HG02588 (cell line): ENCODE results near the gene METAP1.
"Not testable (repeated sequence)": the region's sequence is repeated elsewhere in the genome, so short reads cannot be mapped to it uniquely, and the experiment has no call there.

ENCODE experiments used
- ATAC-seq: cut with Tn5 transposase; IDR thresholded peaks from one replicate; pipeline ENCODE4 v1.9.1; 2021; ENCODE audit warnings: mild to moderate bottlenecking, moderate library complexity; ENCODE audit not compliant: unreplicated experiment

Gene METAP1

DNA sequence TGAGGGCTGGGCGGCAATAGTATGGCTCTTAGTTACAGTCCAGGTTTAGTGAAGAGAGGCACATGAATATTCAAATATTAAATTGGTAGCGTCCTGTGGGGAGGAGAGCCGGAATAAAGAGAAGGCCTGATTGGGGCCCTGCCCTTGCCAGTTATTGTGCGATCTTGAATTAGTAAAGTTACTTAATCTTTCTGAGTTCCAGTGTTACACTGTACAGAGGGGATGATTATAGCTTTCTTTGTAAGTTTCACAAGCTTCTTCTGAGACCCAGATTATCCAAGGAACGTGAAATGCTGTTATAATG, 1.2 kb downstream of the METAP1 start:
- no peak for ATAC-seq

DNA sequence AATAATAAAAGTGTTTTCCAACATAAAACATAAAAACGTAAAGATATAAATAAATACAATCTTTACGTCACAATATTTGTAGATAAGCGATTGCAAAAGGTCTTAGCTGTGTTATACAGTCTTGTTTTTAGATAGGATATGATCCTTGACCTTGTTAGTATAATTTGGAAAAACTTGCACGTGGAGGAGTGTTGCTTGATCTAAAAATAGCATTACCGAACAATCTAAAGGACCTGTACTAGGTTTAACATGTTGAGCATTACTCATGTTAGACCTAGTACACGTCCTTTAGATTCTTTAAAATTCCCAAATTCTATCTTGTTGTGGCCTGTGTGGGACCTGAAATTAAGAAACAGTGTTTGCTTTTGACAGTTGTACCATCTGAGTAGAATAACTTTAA, 1.6 kb downstream of the METAP1 start:
- no peak for ATAC-seq

DNA sequence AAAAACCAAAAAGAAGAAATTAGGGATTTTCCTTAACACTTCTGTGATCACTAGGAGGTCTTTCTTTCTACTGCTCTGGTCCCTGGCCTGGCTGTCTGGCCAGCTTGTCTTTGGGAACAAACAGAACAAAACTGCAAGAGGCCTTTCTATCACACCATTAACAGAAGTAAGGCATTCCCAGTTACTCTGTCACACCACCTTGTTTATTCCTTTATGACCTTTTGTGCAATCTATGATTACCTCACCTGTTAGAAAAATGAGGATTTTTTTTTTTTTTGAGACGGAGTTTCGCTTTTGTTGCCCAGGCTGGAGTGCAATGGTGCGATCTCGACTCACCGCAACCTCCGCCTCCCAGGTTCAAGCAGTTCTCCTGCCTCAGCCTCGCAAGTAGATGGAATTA, 3.0 kb downstream of the METAP1 start:
- no peak for ATAC-seq

DNA sequence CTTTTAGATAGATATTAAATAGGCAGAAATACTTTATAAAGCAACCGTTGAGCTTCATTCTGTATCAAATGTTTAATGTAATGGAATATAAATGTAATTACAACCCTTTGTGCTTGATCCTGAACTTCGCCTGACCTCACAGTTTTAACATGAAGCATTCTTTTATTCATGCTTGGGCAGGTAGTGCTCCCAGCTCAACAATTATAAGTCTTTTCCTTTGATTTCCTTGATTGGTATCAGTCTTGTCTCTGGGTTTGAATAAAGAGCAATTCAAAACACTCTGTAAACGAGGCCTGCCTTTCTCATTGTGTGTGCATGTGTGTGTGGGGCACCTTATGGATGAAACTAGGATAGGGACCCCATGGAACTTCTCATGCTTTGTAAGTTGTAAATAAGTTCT, 6.8 kb downstream of the METAP1 start:
- no peak for ATAC-seq

DNA sequence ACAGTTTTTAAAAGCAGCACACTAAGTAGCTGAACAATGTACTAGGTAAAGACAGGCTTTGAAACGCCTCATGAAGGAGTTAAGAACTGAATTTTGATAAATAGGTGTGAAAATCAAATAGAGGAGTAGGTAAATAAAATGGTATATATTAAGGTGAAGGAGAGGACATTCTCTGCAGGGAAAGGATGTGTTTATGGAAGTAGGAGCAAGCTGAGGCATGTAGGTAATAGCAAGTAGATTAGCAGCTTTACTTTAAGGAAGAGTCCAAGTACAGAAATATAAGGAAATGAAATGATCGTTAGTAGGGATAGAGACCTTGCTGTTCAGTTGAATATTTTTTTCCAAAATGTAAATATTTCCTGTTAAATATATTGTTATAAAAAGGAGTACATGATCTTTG, 12.5 kb downstream of the METAP1 start:
- no peak for ATAC-seq

DNA sequence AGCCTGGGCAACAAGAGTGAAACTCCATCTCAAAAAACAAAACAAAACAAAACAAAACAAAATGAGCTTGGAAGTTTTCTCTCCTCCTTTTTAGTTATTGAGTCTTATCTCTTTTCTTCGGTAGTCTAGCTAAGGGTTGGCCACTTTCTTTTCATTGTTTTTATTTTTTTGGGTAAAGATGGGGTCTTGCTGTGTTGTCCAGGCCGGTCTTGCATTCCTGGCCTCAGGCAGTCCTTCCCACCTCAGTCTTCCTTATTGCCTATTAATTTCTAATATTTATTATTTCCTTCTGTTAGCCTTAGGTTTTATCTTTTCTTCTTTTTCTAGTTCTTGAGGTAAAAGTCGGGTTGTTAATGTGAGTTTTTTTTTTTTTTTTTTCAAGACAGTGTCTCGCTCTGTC, 16.4 kb downstream of the METAP1 start:
- ATAC-seq: no peak

DNA sequence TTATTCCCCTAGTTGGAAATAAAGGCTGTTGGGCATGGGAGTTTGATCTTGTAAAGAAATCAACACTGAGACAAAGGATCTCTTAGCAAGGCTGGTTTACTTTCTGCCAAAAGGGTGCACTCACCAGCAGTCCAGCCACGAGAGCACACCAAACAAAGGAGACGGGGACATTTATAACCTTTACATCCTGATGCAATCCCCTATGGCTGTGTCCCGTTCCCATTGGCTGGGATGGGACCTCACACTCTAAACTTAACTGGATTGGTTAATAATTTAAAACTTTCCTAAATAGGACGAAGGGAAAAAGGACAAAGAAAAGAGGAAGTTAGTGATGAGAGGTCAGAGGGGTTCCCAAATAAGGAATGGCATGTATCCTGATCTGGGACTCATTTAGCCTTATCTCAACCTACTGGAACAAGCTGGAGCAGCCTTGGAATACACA, 17.9 kb downstream of the METAP1 start:
- ATAC-seq: no peak

DNA sequence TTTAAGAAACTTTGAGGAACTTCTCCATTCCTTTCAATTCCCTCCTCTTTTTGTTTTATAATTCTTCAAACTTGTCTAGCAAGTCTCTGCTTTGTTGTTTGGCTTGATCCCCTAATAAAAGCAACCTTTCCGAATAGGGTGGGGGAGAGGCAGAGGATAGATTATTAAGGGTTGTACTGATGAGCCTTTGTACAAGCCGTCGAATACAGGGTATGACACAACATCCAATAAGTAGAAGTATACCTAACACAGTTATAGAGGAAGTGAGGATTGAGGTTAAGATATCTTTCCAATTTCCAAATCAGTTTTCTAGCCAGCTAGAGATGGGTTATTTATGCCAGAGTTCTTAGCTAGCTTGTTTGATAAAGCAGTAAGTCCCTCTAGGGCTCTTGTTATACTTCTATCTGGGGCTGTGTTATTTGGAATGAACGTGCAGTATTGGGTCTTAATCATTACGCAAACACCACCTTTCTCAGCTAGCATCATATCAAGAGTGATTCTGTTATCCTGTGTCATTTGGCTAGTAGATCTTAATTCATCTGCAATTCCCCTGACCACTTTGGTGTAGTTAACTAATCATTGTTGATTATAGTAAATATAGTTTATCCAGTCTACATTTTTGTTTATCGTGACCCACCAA, 18.5 kb downstream of the METAP1 start:
- no peak for ATAC-seq

DNA sequence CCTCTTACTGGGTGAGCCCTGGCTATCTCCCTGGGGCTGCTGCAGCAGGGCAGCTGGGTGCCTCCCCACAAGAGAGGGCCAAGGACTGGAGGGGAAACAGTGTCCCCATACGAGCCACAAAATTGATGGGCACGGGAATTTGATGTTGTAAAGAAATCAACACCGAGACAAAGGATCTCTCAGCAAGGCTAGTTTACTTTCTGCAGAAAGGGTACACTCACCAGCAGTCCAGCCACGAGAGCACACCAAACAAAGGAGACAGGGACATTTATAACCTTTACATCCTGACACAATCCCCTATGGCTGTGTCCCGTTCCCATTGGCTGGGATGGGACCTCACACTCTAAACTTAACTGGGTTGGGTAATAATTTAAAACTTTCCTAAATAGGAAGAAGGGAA, 25.9 kb downstream of the METAP1 start:
- ATAC-seq: no peak

DNA sequence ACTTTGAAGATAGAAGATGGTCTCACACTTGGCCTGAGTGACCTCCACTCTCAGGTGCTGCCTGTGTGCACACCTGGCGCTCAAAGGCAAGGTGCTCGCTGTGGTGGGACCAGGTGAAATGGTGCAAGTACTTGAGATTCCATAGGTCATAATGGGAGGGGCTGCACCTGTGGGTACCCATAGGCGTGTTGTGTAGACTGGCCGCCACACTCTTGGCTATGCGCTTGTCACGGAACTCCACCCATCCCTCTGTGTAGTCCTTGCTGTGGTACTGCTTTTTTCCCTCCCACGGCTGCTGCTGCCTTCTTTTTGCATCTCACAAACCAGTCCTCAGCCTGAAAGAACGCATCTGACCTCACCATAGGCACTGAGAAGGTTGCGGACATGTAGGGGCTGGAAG, 27.0 kb downstream of the METAP1 start:
- no peak for ATAC-seq

DNA sequence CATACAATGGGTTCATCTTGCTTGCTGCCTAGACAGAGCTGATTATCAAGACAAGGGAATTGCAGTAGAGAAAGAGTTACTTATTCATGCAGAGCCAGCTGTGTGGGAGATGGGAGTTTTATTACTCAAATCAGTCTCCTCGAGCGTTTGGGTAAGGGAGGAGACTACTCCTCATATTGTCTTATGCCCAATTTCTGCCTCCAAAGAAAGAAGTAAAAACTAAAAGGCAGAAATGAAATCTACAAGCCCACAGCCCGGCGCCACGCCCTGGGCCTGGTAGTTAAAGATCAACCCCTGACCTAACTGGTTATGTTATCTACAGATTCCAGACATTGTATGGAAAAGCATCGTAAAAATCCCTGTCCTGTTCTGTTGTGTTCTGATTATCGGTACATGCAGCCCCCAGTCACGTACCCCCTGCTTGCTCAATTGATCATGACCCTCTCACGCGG, 28.3 kb downstream of the METAP1 start:
- ATAC-seq: not testable (repeated sequence)

DNA sequence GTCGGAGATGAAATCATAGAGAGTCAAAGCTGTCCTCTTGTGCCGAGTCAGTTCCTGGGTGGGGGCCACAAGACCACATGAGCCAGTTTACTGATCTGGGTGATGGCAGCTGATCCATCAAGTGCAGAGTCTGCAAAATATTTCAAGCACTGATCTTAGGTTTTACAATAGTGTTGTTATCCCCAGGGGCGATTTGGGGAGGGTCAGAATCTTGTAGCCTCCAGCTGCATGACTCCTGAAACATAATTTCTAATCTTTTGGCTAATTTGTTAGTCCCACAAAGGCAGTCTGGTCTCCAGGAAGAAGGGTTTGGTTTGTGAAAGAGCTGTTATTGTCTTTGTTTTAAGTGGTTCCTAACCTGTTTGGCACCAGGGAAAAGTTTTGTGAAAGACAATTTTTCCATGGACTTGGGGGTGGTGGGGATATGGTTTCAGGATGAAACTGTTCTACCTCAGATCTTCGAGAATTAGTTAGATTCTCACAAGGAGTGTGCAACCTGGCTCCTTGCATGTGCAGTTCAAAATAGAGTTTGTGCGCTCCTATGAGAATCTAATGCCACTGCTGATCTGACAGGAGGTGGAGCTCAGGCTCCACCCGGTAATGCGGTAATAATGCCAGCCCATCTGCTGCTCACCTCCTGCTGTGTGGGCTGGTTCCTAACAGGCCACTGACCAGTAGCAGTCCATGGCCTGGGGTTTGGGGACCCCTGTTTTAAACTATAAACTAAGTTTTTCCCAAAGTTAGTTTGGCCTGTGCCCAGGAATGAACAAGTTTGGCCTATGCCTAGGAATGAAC, 29.2 kb downstream of the METAP1 start:
- ATAC-seq: no peak

DNA sequence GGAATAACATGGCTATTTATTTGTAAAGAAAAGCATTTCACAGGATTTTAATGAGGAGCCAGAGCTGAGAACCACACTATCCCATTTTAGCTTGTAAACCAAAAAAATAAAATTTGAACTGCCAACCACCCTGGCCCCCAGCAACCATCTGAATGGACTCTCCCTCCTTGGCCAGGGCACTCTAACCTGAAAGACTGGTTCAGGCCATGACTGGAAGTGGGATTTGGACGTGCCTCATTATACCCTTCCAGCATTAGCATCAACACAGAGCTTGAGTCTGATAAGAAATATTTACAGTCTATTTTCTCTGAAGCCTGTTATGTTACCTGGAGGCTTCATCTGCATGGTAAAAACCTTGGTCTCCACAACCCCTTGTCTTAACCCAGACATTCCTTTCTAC, 30.0 kb downstream of the METAP1 start:
- ATAC-seq: no peak

DNA sequence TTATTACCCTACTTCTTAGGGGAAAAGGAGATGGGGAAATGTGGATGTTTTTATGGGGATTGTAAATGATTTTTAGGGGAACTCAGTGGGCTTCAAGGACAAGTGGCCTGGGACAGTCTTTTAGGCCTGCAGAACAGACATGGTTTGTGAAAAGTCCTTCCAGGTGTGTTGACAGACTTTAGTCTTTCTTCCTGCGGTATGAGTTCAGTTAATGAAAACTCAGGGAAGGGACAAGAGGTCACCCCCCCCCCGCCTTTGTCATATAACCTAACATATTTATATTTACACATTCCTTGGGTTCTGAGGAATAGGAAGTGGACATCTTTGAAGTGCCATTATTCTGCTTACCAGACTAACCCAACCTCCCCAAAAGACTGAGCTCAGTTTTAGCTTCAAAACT, 31.8 kb downstream of the METAP1 start:
- ATAC-seq: no peak

DNA sequence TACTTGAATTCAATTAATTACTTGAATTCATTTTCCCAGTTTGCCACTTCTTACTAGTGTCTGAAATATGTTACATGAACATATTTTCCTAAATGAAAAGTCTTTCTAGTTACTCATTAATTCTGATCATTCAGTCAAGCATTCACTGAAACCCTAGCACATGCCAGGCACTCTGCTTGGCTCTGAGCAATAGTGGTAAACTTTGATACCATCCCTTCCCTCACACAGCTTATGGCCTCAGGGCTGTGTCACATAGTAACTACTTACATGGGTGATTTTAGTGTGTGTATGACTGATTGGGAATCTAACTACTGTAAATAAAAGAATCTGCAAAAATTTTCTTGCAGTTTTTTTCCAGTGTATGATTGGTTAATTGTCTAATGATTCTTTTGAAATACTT, 32.7 kb downstream of the METAP1 start:
- no peak for ATAC-seq

DNA sequence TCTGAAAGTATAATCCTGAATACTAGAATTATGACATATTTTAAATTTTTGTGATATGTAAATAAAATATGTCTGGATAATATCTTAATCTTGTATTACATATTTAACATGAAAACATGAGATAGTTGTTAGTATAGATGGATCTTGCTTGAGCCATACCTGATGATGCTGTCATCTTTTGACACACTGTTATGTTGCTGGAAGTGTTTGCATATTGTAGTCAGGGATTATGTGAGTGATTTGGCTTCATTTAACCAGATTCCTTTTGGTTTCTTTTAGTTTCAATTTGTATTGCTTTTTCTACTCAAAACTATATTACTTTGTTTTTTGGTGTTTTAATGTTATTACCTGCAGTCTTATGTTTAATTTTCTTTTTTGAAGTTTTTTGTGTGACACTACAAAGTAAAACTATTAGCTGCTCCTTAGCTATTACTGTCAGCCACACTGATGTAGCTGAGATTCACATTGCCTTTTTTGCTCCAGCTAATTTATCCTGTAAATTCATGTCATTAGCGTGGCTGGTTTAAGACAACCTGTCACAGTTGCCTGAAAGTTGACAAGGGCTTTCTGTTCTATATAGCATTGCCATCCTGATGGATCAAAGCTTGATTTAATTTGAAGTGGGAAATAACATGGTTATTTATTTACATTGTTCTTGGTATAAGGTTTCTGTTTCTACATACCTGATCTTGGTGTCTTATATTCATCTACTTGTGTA, 33.7 kb downstream of the METAP1 start:
- ATAC-seq: no peak

DNA sequence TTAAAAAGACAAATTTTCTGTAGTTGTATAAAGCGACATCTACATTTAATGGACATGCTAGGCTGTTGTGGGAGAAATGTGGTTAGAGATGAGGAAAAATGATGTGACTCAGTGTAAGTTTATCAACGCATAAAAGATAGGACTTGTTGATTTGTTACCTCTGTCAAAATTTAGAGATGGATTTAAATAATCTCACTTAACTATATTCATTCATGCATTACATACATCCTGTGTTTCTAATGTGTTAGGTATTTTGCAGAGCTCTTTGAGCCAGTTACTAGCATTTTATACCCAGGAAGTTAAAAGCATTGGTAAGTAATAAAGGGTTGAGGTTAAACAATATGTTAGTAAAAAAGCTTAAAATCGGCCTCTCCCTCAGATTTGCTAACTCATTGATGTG, 34.3 kb downstream of the METAP1 start:
- no peak for ATAC-seq

DNA sequence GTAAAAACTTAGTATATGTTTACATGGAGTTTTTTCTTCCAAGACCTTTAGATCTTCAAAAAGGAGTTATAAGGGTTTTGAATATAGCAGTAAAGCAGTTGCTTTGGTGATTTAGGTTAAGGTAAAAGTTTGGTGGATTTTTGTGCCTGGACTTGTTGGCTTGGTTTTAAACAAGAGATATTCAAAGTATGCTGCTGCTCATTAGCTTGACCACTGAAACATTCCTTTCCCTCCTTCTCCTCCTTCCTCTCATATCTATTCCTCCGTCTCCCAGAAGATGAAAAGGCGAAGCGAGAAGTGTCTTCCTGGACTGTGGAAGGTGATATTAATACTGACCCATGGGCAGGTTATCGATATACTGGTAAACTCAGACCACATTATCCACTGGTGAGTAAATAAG, 38.4 kb downstream of the METAP1 start:
- ATAC-seq: no peak

DNA sequence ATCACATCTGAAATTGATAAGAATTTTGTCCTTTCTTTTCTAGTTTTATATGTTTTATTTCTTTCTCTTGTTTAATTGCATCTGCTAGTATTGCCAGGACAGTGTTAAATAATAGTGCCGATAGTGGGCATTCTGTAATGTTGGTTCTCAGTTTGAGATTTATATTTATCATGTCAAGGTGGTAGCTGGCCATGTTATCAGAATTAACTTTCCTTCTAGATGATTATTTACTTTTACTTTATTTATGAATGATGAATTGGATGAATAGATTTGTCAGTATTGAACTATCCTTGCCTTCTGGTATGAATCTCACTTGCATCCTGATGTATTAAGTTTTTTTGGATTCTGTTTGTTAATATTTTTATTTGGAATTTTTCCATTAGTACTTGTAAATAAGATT, 42.7 kb downstream of the METAP1 start:
- ATAC-seq: no peak

DNA sequence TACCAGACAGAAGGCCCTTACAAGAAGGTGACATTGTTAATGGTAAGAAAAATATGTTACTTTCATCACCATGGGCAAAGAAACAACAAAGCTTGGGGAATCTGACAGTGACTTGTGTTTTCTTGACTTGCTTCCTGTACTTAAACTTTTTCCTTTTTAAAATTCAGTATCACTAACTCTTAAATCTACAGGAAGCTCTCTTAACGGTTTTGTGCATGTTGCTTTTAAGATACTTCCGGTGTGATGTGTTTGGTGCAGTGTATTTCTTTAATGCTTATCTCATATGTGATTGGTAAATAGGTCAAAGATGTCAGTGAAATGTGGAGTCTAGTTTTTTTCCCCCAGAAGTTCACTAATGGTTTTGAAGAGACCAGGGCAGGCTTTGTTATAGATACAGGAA, 47.8 kb downstream of the METAP1 start:
- no peak for ATAC-seq

DNA sequence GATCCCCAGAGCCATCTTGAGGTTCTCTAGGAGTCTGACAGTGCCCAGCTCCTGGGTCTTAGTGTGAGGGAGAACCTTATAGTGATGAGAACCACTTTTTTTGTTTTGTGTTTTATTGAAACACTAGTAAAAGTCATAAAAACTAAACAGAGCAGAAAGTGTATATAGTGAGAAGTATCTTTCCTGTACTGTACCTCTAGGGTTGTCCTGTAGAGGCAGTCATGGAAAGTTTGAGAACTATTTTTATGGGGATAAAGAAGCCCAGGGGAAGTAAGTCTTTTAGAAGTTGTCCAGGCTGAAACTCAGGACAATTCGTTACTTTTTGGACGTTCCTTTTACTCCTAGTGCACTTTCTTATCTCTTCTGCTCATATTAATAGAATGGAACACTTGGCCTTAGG, 52.2 kb downstream of the METAP1 start:
- ATAC-seq: no peak

DNA sequence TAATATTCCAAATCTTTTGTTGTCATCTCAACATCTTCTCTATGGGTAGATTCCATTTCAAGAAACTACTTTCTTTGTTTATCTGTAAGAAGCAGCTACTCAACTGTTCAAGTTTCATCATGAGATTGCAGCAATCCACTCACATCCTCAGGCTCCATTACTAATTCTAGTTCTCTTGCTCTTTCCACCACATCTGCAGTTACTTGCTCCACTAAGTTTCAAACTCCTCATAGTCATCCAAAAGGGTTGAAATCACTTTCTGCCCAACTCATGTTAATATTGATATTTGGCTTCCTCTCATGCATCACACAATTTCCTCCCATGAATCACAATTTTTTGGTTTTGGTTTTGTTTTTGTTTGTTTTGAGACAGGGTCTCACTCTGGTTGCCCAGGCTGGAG, 57.4 kb downstream of the METAP1 start:
- ATAC-seq: no peak
